ENCODE measurements around the gene ST8SIA1.

- TF ChIP-seq POLR2A (IDR thresholded peaks at IDR 0.05; ENCODE audit: low read depth, low read length): no peak
- TF ChIP-seq POLR2AphosphoS5 (IDR thresholded peaks at IDR 0.05; ENCODE audit: low read depth, low read length): no peak
- no peak for TF ChIP-seq TAF1 (IDR thresholded peaks at IDR 0.05; ENCODE audit: low read depth, low read length)
- no peak for TF ChIP-seq PAX5 (IDR thresholded peaks at IDR 0.05; ENCODE audit: insufficient read depth, low read length, severe bottlenecking)
- no peak for TF ChIP-seq SPI1 (IDR thresholded peaks at IDR 0.05; ENCODE audit: low read depth, low read length)
- no peak for TF ChIP-seq POU2F2 (IDR thresholded peaks at IDR 0.05; ENCODE audit: low read depth, low read length)
Observed at GRCh38 chr12:22360774-22361173, 26.3 kb upstream of the ST8SIA1 start.

Measured in GM12891 (cell line).